ENCODE measurements around the gene HOXA6. TPM values are rescaled to one million over a fixed set of nuclear protein-coding genes. Genes with fewer than 3 reads are reported as not detected.

HOXA6 gene
- total RNA-seq, 1 donor, result 7.6 TPM

DNA sequence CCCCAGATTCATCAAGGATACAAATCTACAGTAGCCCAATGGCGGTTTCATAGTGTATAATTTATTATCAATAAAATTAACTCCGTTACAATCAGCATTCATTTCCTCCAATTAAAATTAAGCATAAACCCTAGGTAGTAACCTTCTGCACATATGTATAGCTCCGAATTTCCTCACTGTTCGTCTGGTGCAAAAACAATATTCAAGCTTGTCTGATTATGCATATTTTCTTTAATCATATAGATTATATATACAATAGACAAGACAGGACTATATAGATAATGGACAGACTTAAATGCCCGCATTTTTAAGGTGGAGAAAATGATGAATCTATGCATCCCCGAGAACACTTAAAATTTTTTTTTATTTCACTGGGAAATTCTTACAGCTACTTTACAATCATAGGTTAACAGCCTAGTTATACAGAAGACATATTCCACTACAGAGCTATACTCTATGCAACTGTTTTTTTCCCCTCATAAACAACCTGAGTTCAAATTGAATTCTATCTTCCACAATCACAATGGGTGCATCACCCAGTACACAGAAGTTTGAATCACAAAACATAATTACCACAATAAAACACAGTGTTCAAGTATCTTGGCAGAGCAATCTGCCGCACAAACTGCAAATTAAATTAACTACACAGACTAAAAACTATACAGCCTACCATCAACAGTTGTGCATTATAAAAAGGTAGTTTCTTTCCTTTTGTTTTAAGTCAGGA, 15.2 kb upstream of the HOXA6 start:
- Histone ChIP-seq H3K79me2 (ENCODE audit: insufficient read depth, low read length) (peaks cover 76% of the 10 kb centered on the region), H3K9me3 (ENCODE audit: low read depth, low read length) (no peaks in the 10 kb centered on the region), H3K27ac (ENCODE audit: low read depth, low read length) (peak overlapping the region; percentile 95), H3K27me3 (ENCODE audit: insufficient read depth, low read length) (no peaks in the 10 kb centered on the region), H3K36me3 (ENCODE audit: insufficient read depth, low read length) (peaks cover 13% of the 10 kb centered on the region), H2AFZ (ENCODE audit: low read length) (no peak overlapping the region), H4K20me1 (ENCODE audit: insufficient read depth, low read length) (peaks cover 17% of the 10 kb centered on the region), H3K4me2 (ENCODE audit: insufficient read depth, low read length) (peak overlapping the region; percentile 99), H3K4me3 (ENCODE audit: insufficient read depth, low read length) (peak overlapping the region; percentile 75), H3K4me1 (ENCODE audit: insufficient read depth, low read length) (peaks cover 21% of the 10 kb centered on the region)
- TF ChIP-seq, protein P1, sequence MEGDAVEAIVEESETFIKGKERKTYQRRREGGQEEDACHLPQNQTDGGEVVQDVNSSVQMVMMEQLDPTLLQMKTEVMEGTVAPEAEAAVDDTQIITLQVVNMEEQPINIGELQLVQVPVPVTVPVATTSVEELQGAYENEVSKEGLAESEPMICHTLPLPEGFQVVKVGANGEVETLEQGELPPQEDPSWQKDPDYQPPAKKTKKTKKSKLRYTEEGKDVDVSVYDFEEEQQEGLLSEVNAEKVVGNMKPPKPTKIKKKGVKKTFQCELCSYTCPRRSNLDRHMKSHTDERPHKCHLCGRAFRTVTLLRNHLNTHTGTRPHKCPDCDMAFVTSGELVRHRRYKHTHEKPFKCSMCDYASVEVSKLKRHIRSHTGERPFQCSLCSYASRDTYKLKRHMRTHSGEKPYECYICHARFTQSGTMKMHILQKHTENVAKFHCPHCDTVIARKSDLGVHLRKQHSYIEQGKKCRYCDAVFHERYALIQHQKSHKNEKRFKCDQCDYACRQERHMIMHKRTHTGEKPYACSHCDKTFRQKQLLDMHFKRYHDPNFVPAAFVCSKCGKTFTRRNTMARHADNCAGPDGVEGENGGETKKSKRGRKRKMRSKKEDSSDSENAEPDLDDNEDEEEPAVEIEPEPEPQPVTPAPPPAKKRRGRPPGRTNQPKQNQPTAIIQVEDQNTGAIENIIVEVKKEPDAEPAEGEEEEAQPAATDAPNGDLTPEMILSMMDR (IDR thresholded peaks at IDR 0.05; ENCODE audit: extremely low read depth, low read depth, low read length), result no peak
- no peak for DNase-seq (ENCODE audit: insufficient read length, low spot score, missing footprints)

DNA sequence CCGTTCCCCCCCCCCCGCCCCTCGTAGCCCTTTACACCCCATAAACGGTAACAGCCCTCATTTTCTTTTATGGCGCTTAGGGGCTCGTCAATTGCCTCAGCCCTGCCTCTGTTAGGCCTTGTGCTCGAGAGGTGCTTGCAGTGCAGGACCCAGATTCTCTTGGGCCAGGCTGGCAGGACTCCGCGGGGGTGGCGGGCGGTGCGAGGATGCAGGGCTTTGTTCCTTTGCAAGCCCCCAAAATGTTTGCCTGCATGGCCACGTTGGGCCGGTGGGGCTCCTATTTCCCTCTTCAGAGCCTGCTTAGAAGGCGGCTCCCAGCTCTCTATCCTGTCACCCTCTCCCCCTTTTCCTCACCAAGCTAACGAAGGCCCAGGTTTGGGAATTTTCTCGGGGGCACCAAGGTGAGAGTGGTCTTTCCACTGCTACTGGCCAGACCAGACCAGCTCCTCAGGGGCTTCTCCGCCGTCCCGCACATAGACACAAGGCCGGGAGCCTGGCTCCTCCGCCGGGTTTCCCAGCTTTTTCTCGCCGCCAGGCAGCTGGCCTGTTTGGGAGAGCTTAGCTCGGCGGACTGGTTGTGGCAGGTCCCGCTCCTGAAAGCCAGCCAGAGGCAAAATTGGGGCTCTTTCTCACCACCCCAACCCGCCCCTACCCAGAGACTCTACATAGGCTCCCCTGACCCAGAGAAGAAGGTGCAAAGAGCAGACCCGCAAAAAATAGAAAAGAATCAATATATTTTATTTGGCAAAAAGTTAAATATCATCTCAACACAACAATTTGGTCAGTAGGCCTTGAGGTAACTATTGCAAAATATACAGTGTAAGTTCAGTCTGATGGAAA, 14.4 kb upstream of the HOXA6 start:
- Histone ChIP-seq H3K36me3 (ENCODE audit: insufficient read depth, low read length) (peaks cover 12% of the 10 kb centered on the region), H2AFZ (ENCODE audit: low read length) (no peak overlapping the region), H3K9me3 (ENCODE audit: low read depth, low read length) (no peaks in the 10 kb centered on the region), H3K4me3 (ENCODE audit: insufficient read depth, low read length) (peak overlapping the region; percentile 75), H3K27ac (ENCODE audit: low read depth, low read length) (peak overlapping the region; percentile 95), H3K27me3 (ENCODE audit: insufficient read depth, low read length) (no peaks in the 10 kb centered on the region), H3K79me2 (ENCODE audit: insufficient read depth, low read length) (peaks cover 68% of the 10 kb centered on the region), H3K4me2 (ENCODE audit: insufficient read depth, low read length) (peak overlapping the region; percentile 99), H4K20me1 (ENCODE audit: insufficient read depth, low read length) (peaks cover 17% of the 10 kb centered on the region), H3K4me1 (ENCODE audit: insufficient read depth, low read length) (peaks cover 13% of the 10 kb centered on the region)
- DNase-seq (ENCODE audit: insufficient read length, low spot score, missing footprints), result peak; percentile 84
- TF ChIP-seq, protein P1 (IDR thresholded peaks at IDR 0.05; ENCODE audit: extremely low read depth, low read depth, low read length), result no peak

DNA sequence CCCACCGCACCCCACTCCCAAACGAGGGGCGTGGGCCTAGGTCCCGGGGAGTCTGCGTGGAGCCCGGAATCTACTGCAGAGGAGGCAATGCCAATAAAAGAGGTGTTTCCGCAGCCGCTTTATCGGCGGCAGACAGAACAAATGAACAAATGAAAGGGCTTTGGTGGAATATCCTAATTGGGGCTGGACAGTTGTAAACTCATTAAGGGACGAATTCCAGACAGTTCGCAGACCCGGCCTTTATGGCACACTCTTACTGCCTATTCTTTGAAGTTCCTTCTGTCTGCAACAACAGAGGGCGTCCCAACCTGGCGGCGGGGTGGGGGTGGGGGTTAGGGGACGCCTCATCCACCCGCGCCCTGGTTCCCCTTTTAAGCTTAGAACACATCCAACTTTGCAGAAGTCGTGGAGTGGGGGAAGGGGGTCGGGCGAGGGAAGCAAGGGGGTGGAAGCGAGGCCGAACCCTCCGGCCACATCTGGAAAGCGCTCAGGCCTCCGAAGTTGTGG, 13.7 kb upstream of the HOXA6 start:
- DNase-seq (ENCODE audit: insufficient read length, low spot score, missing footprints), result no peak
- peaks cover 61% of the 10 kb centered on the region for H3K79me2 ChIP-seq (ENCODE audit: insufficient read depth, low read length)
- peaks cover 12% of the 10 kb centered on the region for H3K36me3 ChIP-seq (ENCODE audit: insufficient read depth, low read length)
- peak overlapping the region; percentile 81 for H2AFZ ChIP-seq (ENCODE audit: low read length)
- peak overlapping the region; percentile 61 for H3K27ac ChIP-seq (ENCODE audit: low read depth, low read length)
- TF ChIP-seq, protein P1 (IDR thresholded peaks at IDR 0.05; ENCODE audit: extremely low read depth, low read depth, low read length), result peak; percentile 4
- no peaks in the 10 kb centered on the region for H3K9me3 ChIP-seq (ENCODE audit: low read depth, low read length)
- H3K27me3 ChIP-seq (ENCODE audit: insufficient read depth, low read length), result no peaks in the 10 kb centered on the region
- peaks cover 8% of the 10 kb centered on the region for H3K4me1 ChIP-seq (ENCODE audit: insufficient read depth, low read length)
- H3K4me2 ChIP-seq (ENCODE audit: insufficient read depth, low read length), result peak overlapping the region; percentile 99
- peaks cover 17% of the 10 kb centered on the region for H4K20me1 ChIP-seq (ENCODE audit: insufficient read depth, low read length)
- H3K4me3 ChIP-seq (ENCODE audit: insufficient read depth, low read length), result peak overlapping the region; percentile 75
